Measurements from ENCODE around the gene TMEM184B. TPM values are rescaled to one million over a fixed set of nuclear protein-coding genes. Genes with fewer than 3 reads are reported as not detected.
A peak's percentile ranks its signal among the peaks of the same experiment; 100 is the strongest.

TMEM184B gene
- total and polyA plus RNA-seq, 10 of the 15 experiments (the other 5 are each of a cell fraction or from before 2014, with no cell fraction given), result 0.56 to 22.4 (median 7.9) TPM

DNA sequence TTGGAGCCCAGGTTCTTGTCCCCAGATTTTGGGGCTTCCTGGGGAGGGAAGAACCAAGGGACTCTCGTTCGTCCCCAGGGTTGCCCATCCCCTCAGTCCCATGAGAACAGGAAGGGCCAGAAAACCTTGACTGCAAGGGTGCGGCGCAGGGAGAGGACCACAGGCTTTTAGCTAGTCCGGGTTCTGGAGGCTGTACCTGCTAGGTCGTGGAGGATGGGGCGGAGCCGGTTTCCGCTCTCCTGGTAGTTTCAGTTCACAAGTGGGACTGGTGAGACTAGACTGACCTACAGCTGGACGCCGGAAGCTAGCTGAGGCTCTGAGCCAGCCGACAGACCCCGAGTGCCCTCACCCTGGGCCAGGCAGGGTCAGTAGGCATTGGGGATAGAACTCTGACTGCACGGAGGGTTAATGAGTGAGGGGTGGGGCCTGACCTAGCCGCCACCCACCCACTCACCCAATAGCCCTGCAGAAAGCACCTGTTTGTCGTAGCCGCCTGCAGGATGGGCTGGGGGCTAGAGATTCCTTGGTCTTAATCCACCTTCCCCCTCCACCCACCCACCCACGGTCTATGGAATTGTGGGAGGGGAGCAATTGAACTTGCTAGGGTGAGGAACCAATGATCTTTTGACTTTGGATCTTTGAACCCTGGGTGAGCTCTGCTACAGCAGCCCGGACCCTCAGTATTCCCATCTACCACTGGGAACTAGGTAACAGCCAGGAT is 69.6 kb downstream of the TMEM184B start:
- BruUV-seq (replicated peaks), result no TSS peak
- ChIA-PET RAD21 (ENCODE audit: unreplicated experiment) (interaction anchor here (1.0 to 2.4 kb wide), 9 partner anchors 10 to 190 kb away, joined by 3 to 13 read pairs (median 5); partner anchors contain the start of gene PLA2G6), CTCF (interaction anchor here (1.1 to 3.9 kb wide), 6 partner anchors 17 to 102 kb away, joined by 3 to 23 read pairs (median 5); partner anchors contain the start of gene PLA2G6), POLR2A (interaction anchor here (0.6 to 5.4 kb wide), 7 partner anchors 9 to 492 kb away, joined by 3 to 69 read pairs (median 4); partner anchors contain the start of gene PLA2G6), SMC1A (ENCODE audit: uncharacterized antibody, unreplicated experiment) (interaction anchor here (0.8 to 3.5 kb wide), 8 partner anchors 10 to 104 kb away, joined by 3 to 20 read pairs (median 6); no protein-coding TSS in a partner anchor)
- in situ Hi-C loops (cut with MboI), result no loop called here
- no peaks in the 10 kb centered on the region for H3K9me3 ChIP-seq (replicated peaks; ENCODE audit: control insufficient read depth, insufficient read depth, low read length)
- ATAC-seq (peak; percentile 63), FAIRE-seq (no peak), DNase-seq (ENCODE audit: low read depth, low spot score) (no peak)
- H3K27ac ChIP-seq (ENCODE audit: control insufficient read depth, insufficient read depth), result peak overlapping the region; percentile 47; the same call in 1 of the 2 replicates
- no peaks in the 10 kb centered on the region for H3K36me3 ChIP-seq (ENCODE audit: control insufficient read depth in 2 of 2, insufficient read depth in 2 of 2, low read length in 1 of 2)
- peak overlapping the region; percentile 69 for H3K9ac ChIP-seq (ENCODE audit: control insufficient read depth, insufficient read depth, low read length)
- peak overlapping the region; percentile 78 for H3K4me3 ChIP-seq
- intact Hi-C loops (cut with micrococcal nuclease; ENCODE audit: unreplicated experiment), result loop anchor here (5.0 kb wide), 2 partner anchors 146 to 194 kb away; partner anchors contain the start of gene PICK1
- H3K27me3 ChIP-seq (replicated peaks in 1 of 2; ENCODE audit: control insufficient read depth in 2 of 2, insufficient read depth in 2 of 2, low read length in 1 of 2), result no peaks in the 10 kb centered on the region
- 7% methylated on average over 12 of the region's 19 CpGs for WGBS (ENCODE audit: insufficient coverage, insufficient replicate concordance, low lambda C conversion rate, missing lambda C conversion rate)
- peak overlapping the region; percentile 99 for H3K4me2 ChIP-seq (ENCODE audit: control insufficient read depth, insufficient read depth)
- no peaks in the 10 kb centered on the region for H4K20me1 ChIP-seq (ENCODE audit: control insufficient read depth, insufficient read depth)
- peaks cover 44% of the 10 kb centered on the region for H3K4me1 ChIP-seq (ENCODE audit: control insufficient read depth, insufficient read depth, low read length)
- TF ChIP-seq SMC3 (IDR thresholded peaks at IDR 0.05; ENCODE audit: borderline replicate concordance, low read length) (no peak), EP300 (IDR thresholded peaks at IDR 0.05; ENCODE audit: borderline replicate concordance in 1 of 2, control insufficient read depth in 1 of 2, low read depth in 2 of 2, low read length in 2 of 2) (no peak), DPF2 (IDR thresholded peaks at IDR 0.05) (0 out of 2 replicates have a peak, but pooled peaks have one; percentile 12), RB1 (IDR thresholded peaks at IDR 0.05; ENCODE audit: borderline replicate concordance) (no peak), TCF3 (IDR thresholded peaks at IDR 0.05; ENCODE audit: borderline replicate concordance, insufficient read depth, low read depth, low read length) (0 out of 2 replicates have a peak, but pooled peaks have one; percentile 22), ZNF24 (IDR thresholded peaks at IDR 0.05) (no peak), RAD51 (IDR thresholded peaks at IDR 0.05) (0 out of 2 replicates have a peak, but pooled peaks have one; percentile 5), LARP7 (IDR thresholded peaks at IDR 0.05) (0 out of 2 replicates have a peak, but pooled peaks have one; percentile 31), SREBF1 (IDR thresholded peaks at IDR 0.05; ENCODE audit: low read length) (no peak), ZBED1 (IDR thresholded peaks at IDR 0.05; ENCODE audit: borderline replicate concordance) (no peak)
- TF ChIP-seq, protein P1, sequence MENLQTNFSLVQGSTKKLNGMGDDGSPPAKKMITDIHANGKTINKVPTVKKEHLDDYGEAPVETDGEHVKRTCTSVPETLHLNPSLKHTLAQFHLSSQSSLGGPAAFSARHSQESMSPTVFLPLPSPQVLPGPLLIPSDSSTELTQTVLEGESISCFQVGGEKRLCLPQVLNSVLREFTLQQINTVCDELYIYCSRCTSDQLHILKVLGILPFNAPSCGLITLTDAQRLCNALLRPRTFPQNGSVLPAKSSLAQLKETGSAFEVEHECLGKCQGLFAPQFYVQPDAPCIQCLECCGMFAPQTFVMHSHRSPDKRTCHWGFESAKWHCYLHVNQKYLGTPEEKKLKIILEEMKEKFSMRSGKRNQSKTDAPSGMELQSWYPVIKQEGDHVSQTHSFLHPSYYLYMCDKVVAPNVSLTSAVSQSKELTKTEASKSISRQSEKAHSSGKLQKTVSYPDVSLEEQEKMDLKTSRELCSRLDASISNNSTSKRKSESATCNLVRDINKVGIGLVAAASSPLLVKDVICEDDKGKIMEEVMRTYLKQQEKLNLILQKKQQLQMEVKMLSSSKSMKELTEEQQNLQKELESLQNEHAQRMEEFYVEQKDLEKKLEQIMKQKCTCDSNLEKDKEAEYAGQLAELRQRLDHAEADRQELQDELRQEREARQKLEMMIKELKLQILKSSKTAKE (IDR thresholded peaks at IDR 0.05; ENCODE audit: low read depth, poor library complexity, severe bottlenecking), result no peak
- TF ChIP-seq, protein P2, sequence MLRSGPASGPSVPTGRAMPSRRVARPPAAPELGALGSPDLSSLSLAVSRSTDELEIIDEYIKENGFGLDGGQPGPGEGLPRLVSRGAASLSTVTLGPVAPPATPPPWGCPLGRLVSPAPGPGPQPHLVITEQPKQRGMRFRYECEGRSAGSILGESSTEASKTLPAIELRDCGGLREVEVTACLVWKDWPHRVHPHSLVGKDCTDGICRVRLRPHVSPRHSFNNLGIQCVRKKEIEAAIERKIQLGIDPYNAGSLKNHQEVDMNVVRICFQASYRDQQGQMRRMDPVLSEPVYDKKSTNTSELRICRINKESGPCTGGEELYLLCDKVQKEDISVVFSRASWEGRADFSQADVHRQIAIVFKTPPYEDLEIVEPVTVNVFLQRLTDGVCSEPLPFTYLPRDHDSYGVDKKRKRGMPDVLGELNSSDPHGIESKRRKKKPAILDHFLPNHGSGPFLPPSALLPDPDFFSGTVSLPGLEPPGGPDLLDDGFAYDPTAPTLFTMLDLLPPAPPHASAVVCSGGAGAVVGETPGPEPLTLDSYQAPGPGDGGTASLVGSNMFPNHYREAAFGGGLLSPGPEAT (IDR thresholded peaks at IDR 0.05; ENCODE audit: low read depth), result 0 out of 2 replicates have a peak, but pooled peaks have one; percentile 37
- H2AFZ ChIP-seq (ENCODE audit: control insufficient read depth, low read depth, low read length), result peak overlapping the region; percentile 22
- peaks cover 2% of the 10 kb centered on the region for H3K79me2 ChIP-seq (ENCODE audit: control insufficient read depth, insufficient read depth, low read length)

Measured in GM12878 (cell line).